DND-41 (cell line): Measurements from ENCODE around the gene PRKCZ.

Source experiments
- CTCF ChIP-seq: IDR thresholded peaks from 2 replicates; pipeline ENCODE4 v1.5.1; 2012; ENCODE audit warnings: borderline replicate concordance, low read length, moderate library complexity, mild to moderate bottlenecking; ENCODE audit not compliant: poor library complexity, severe bottlenecking; ENCODE audit errors: extremely low read depth
- EZH2 ChIP-seq: IDR thresholded peaks from 3 replicates; pipeline ENCODE4 v1.6.1; 2012; ENCODE audit warnings: borderline replicate concordance, low read depth, mild to moderate bottlenecking, moderate library complexity, low read length, inconsistent platforms; ENCODE audit not compliant: severe bottlenecking

GRCh38 chr1:2021550-2021949 is 28.7 kb upstream of the PRKCZ start:
- no peak for TF ChIP-seq CTCF
- TF ChIP-seq EZH2, result no peak
